IMR-90 (cell line): ENCODE results near the gene PLCXD1. TPM values are rescaled to one million over a fixed set of nuclear protein-coding genes. Genes with fewer than 3 reads are reported as not detected.

Experiments used
- ATAC-seq: fragments of 200-7000 bp; cut with Tn5 transposase; 2 replicates; pipeline ENCODE4 v1.9.1; 2020; ENCODE audit warnings: low read depth, mild to moderate bottlenecking, moderate library complexity
- BruUV-seq: library from RNA; stranded (reverse); fragments of 400-500 nt; replicated peaks from 2 replicates; lab custom pipeline; 2021; lab: Mats Ljungman, UMichigan
- CTCF ChIA-PET: fragments of 300-600 bp; formaldehyde crosslinking; extraction: SDS; loops from one replicate; lab custom pipeline; 2021; ENCODE audit warnings: antibody characterized with exemption; lab: Yijun Ruan, JAX
- POLR2A ChIA-PET: fragments of 300-600 bp; sonication (Branson Sonifier 250); formaldehyde crosslinking; loops from one replicate; lab custom pipeline; 2022; ENCODE audit warnings: antibody characterized with exemption; ENCODE audit not compliant: unreplicated experiment; lab: Charles Lee
- DNase-seq: peaks from one replicate; pipeline ENCODE4 v3.0.0; 2013
- H2AFZ ChIP-seq: replicated peaks from 2 replicates; pipeline ENCODE3; 2013; ENCODE audit warnings: low read length, mild to moderate bottlenecking; ENCODE audit not compliant: poor library complexity
- H2AK5ac ChIP-seq: 2 replicates; pipeline ENCODE4 v1.6.1; 2013; ENCODE audit warnings: low read depth, low read length, inconsistent platforms
- H2AK9ac ChIP-seq: replicated peaks from 2 replicates; pipeline ENCODE3; 2013; ENCODE audit warnings: mild to moderate bottlenecking, low read depth, low read length, moderate library complexity; ENCODE audit not compliant: poor library complexity
- H2BK120ac ChIP-seq: 2 replicates; pipeline ENCODE4 v1.6.1; 2013; ENCODE audit warnings: low read depth, low read length, inconsistent platforms
- H2BK15ac ChIP-seq: 3 replicates; pipeline ENCODE4 v1.6.1; 2013; ENCODE audit warnings: low read depth, low read length, inconsistent platforms
- H2BK20ac ChIP-seq: 2 replicates; pipeline ENCODE4 v1.6.1; 2013; ENCODE audit warnings: low read depth, mild to moderate bottlenecking, inconsistent platforms, low read length, moderate library complexity
- H2BK5ac ChIP-seq: 2 replicates; pipeline ENCODE4 v1.6.1; 2013; ENCODE audit warnings: mild to moderate bottlenecking, low read depth, low read length, inconsistent platforms; ENCODE audit not compliant: poor library complexity, severe bottlenecking
- H3K14ac ChIP-seq: replicated peaks from 2 replicates; pipeline ENCODE4 v1.6.1; 2013; ENCODE audit warnings: low read depth, low read length, inconsistent platforms
- H3K18ac ChIP-seq: 2 replicates; pipeline ENCODE4 v1.6.1; 2013; ENCODE audit warnings: low read depth, low read length, control low read depth
- H3K23ac ChIP-seq: 2 replicates; pipeline ENCODE4 v1.6.1; 2013; ENCODE audit warnings: low read depth, low read length, inconsistent platforms
- H3K27ac ChIP-seq: 2 replicates; pipeline ENCODE4 v1.5.1; 2013; ENCODE audit warnings: mild to moderate bottlenecking, control low read depth, low read length; ENCODE audit not compliant: insufficient read depth
- H3K27me3 ChIP-seq: 2 replicates; pipeline ENCODE4 v1.6.1; 2013; ENCODE audit warnings: low read length; ENCODE audit not compliant: control insufficient read depth, insufficient read depth
- H3K36me3 ChIP-seq: 2 replicates; pipeline ENCODE4 v1.6.1; 2013; ENCODE audit warnings: low read length, mixed read lengths; ENCODE audit not compliant: control insufficient read depth, insufficient read depth
- H3K4ac ChIP-seq: 2 replicates; pipeline ENCODE4 v1.6.1; 2013; ENCODE audit warnings: low read depth, low read length, inconsistent platforms
- H3K4me1 ChIP-seq: 2 replicates; pipeline ENCODE4 v1.6.1; 2013; ENCODE audit warnings: low read length, mixed read lengths; ENCODE audit not compliant: control insufficient read depth, insufficient read depth
- H3K4me2 ChIP-seq: 2 replicates; pipeline ENCODE4 v1.6.1; 2013; ENCODE audit warnings: low read depth, mild to moderate bottlenecking, control low read depth, low read length, moderate library complexity
- H3K4me3 ChIP-seq: 2 replicates; pipeline ENCODE4 v1.5.1; 2013; ENCODE audit warnings: low read depth, mild to moderate bottlenecking, control low read depth, low read length, moderate library complexity; ENCODE audit not compliant: insufficient read depth
- H3K56ac ChIP-seq: 2 replicates; pipeline ENCODE4 v1.6.1; 2013; ENCODE audit warnings: low read length, inconsistent platforms; ENCODE audit not compliant: insufficient read depth; ENCODE audit errors: extremely low read depth
- H3K79me1 ChIP-seq, 2 experiments: 2 replicates each; pipeline ENCODE4 v1.6.1; 2013; ENCODE audit warnings: low read length in 2 of 2, inconsistent platforms in 1 of 2, low read depth in 1 of 2
- H3K9ac ChIP-seq: 2 replicates; pipeline ENCODE4 v1.6.1; 2013; ENCODE audit warnings: low read depth, low read length, control low read depth
- H3K9me1 ChIP-seq: 2 replicates; pipeline ENCODE4 v1.6.1; 2013; ENCODE audit warnings: low read length, inconsistent platforms; ENCODE audit not compliant: insufficient read depth
- H3K9me3 ChIP-seq: 2 replicates; pipeline ENCODE4 v1.6.1; 2013; ENCODE audit warnings: low read length; ENCODE audit not compliant: control insufficient read depth, insufficient read depth
- H4K20me1 ChIP-seq: 2 replicates; pipeline ENCODE4 v1.6.1; 2013; ENCODE audit warnings: low read length, inconsistent platforms; ENCODE audit not compliant: insufficient read depth
- H4K5ac ChIP-seq: 2 replicates; pipeline ENCODE4 v1.6.1; 2013; ENCODE audit warnings: mild to moderate bottlenecking, low read depth, low read length, control low read depth
- H4K8ac ChIP-seq, 2 experiments: 2 replicates each; pipeline ENCODE4 v1.6.1; 2013; ENCODE audit warnings: low read depth in 2 of 2, low read length in 2 of 2, control low read depth in 1 of 2, inconsistent platforms in 1 of 2
- H4K91ac ChIP-seq: 2 replicates; pipeline ENCODE4 v1.6.1; 2013; ENCODE audit warnings: low read depth, low read length, inconsistent platforms; ENCODE audit not compliant: insufficient read depth
- BHLHE40 ChIP-seq: fragments of 150-350 bp; IDR thresholded peaks from 2 replicates; pipeline ENCODE4 v1.6.1; 2016; ENCODE audit warnings: mild to moderate bottlenecking, low read depth, low read length
- CEBPB ChIP-seq: IDR thresholded peaks from 2 replicates; pipeline ENCODE4 v1.6.1; 2012; ENCODE audit warnings: low read depth, low read length, improper control_type of control experiment
- CHD1 ChIP-seq: IDR thresholded peaks from 2 replicates; pipeline ENCODE4 v1.6.1; 2012; ENCODE audit warnings: low read depth, low read length, improper control_type of control experiment
- CTCF ChIP-seq: conservative IDR thresholded peaks from 2 replicates; pipeline ENCODE4 v1.5.1; 2012; ENCODE audit warnings: mild to moderate bottlenecking, low read depth, low read length, improper control_type of control experiment
- FOS ChIP-seq: fragments of 150-350 bp; IDR thresholded peaks from 2 replicates; pipeline ENCODE4 v1.6.1; 2016; ENCODE audit warnings: low read depth, low read length
- MAFK ChIP-seq: IDR thresholded peaks from 2 replicates; pipeline ENCODE4 v1.6.1; 2012; ENCODE audit warnings: low read depth, low read length, improper control_type of control experiment
- MAZ ChIP-seq: IDR thresholded peaks from 2 replicates; pipeline ENCODE4 v1.6.1; 2012; ENCODE audit warnings: low read depth, mild to moderate bottlenecking, low read length, improper control_type of control experiment, moderate library complexity, borderline replicate concordance
- MXI1 ChIP-seq: IDR thresholded peaks from 2 replicates; pipeline ENCODE4 v1.6.1; 2012; ENCODE audit warnings: low read depth, mild to moderate bottlenecking, low read length, moderate library complexity, borderline replicate concordance
- NFE2L2 ChIP-seq: fragments of 150-350 bp; IDR thresholded peaks from 2 replicates; pipeline ENCODE4 v1.6.1; 2016; ENCODE audit warnings: low read depth, mild to moderate bottlenecking, low read length
- POLR2A ChIP-seq: IDR thresholded peaks from 2 replicates; pipeline ENCODE4 v1.6.1; 2012; ENCODE audit warnings: mild to moderate bottlenecking, low read depth, low read length
- RAD21 ChIP-seq: IDR thresholded peaks from 2 replicates; pipeline ENCODE4 v1.6.1; 2012; ENCODE audit warnings: low read length, improper control_type of control experiment
- RCOR1 ChIP-seq: IDR thresholded peaks from 2 replicates; pipeline ENCODE4 v1.6.1; 2012; ENCODE audit warnings: mild to moderate bottlenecking, low read length, improper control_type of control experiment; ENCODE audit not compliant: insufficient replicate concordance
- RFX5 ChIP-seq: IDR thresholded peaks from 2 replicates; pipeline ENCODE4 v1.8.0; 2012; ENCODE audit warnings: low read depth, mild to moderate bottlenecking, low read length, moderate library complexity
- SMC3 ChIP-seq: fragments of 150-350 bp; IDR thresholded peaks from 2 replicates; pipeline ENCODE4 v1.6.1; 2016; ENCODE audit warnings: low read depth, mild to moderate bottlenecking, antibody characterized with exemption, low read length, moderate library complexity
- USF2 ChIP-seq: fragments of 150-350 bp; IDR thresholded peaks from 2 replicates; pipeline ENCODE4 v1.6.1; 2017; ENCODE audit warnings: mild to moderate bottlenecking, antibody characterized with exemption, low read length, low read depth
- WGBS, 2 experiments: methylation state at CpG; one replicate each; pipeline versions ENCODE4 v1.1.5 to v1.1.7; 2013; ENCODE audit warnings: missing lambda C conversion rate in 2 of 2; ENCODE audit not compliant: insufficient read length in 1 of 2; ENCODE audit errors: extremely low coverage in 2 of 2; 5-methylcytosine and 5-hydroxymethylcytosine counted together
- dilution Hi-C: fragments of 300-500 bp; cut with HindIII; formaldehyde crosslinking; loops from one replicate; pipeline ENCODE4 v1.14.3; 2018; ENCODE audit warnings: low sequenced_read_pairs; ENCODE audit not compliant: unreplicated experiment
- in situ Hi-C: fragments of 300-500 bp; cut with MboI; formaldehyde crosslinking; loops from 3 replicates; pipeline ENCODE4 v1.14.3; 2019; ENCODE audit warnings: low sequenced_read_pairs, inconsistent platforms, mixed read lengths
- intact Hi-C: fragments of 100-400 bp; cut with micrococcal nuclease; formaldehyde crosslinking; loops from 2 replicates; pipeline ENCODE4 v1.10.0; 2022
- polyA plus RNA-seq, 3 experiments: library from polyadenylated mRNA; depleted of rRNA; stranded (reverse); fragments of >200 nt; gene quantifications; 2 replicates each; pipeline ENCODE4 v1.2.3, GENCODE V29; 2012; ENCODE audit warnings: low replicate concordance in 1 of 3
- total RNA-seq: library from RNA; depleted of rRNA; stranded (reverse); fragments of >200 nt; gene quantifications from 2 replicates; pipeline ENCODE4 v1.2.3, GENCODE V29; 2012
- TF ChIP-seq, protein P1 (sequence below): fragments of 150-350 bp; IDR thresholded peaks from 2 replicates; pipeline ENCODE4 v1.6.1; 2016; ENCODE audit warnings: low read depth, mild to moderate bottlenecking, low read length, moderate library complexity, borderline replicate concordance

PLCXD1 gene
- total and polyA plus RNA-seq, 2 of the 4 experiments (the other 2 are of a cell fraction) = 16.7 to 17.7 TPM

DNA sequence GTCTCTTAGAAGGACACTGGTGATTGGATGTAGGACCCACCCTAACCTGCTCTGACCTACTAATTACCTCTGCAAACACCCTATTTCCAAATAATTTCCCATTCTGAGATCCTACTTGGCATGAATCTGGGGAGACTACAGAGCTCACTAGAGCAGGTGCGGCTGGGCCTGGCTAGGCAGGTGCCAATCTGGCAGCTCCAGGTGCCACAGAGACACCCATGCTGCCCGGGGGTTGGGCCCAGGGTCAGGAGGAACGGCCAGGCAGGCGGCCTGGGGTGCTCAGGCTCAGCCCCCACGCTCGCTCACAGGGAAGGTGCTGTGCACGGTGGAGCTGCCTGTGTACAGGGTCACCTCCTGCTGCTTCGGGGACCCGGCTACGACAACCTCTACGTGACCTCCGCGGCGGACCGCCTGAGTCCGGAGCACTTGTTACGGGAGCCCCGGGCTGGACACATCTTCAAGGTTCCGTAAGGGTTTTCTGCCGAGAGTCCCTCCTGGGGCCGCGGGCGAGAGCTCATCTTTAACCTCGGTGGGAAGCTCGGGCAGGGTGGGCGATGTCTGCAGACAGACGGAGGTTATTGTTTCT is 26.5 kb upstream of the PLCXD1 start:
- H4K5ac ChIP-seq = no peak overlapping the region
- H3K4me1 ChIP-seq = no peaks in the 10 kb centered on the region
- no peak overlapping the region for H2AK5ac ChIP-seq
- CTCF ChIA-PET = no interaction called here
- no peaks in the 10 kb centered on the region for H3K9me1 ChIP-seq
- no peak for DNase-seq
- H2BK20ac ChIP-seq = no peak overlapping the region
- BruUV-seq = no TSS peak
- in situ Hi-C loops = no loop called here
- no peak overlapping the region for H2AK9ac ChIP-seq
- WGBS, 2 experiments = 82% methylated on average over 15 of the region's 27 CpGs; no CpG with 5 or more reads in 1 of the 2 experiments
- no peak overlapping the region for H4K8ac ChIP-seq
- intact Hi-C loops = no loop called here
- no peak overlapping the region for H3K27ac ChIP-seq
- POLR2A ChIA-PET = no interaction called here
- dilution Hi-C loops = no loop called here
- TF ChIP-seq NFE2L2 (no peak), MXI1 (no peak), BHLHE40 (no peak), MAZ (no peak), POLR2A (no peak), FOS (no peak), CTCF (no peak), SMC3 (no peak), MAFK (no peak), RFX5 (no peak), CHD1 (no peak), CEBPB (no peak), RAD21 (no peak), RCOR1 (no peak), USF2 (no peak)
- TF ChIP-seq, protein P1, sequence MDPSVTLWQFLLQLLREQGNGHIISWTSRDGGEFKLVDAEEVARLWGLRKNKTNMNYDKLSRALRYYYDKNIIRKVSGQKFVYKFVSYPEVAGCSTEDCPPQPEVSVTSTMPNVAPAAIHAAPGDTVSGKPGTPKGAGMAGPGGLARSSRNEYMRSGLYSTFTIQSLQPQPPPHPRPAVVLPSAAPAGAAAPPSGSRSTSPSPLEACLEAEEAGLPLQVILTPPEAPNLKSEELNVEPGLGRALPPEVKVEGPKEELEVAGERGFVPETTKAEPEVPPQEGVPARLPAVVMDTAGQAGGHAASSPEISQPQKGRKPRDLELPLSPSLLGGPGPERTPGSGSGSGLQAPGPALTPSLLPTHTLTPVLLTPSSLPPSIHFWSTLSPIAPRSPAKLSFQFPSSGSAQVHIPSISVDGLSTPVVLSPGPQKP = no peak
- peaks cover 4% of the 10 kb centered on the region; the same call in 1 of the 2 replicates for H3K9me3 ChIP-seq
- H3K23ac ChIP-seq = no peak overlapping the region
- H3K79me1 ChIP-seq = no peaks in the 10 kb centered on the region
- no peak overlapping the region for H3K4ac ChIP-seq
- H3K9ac ChIP-seq = no peak overlapping the region
- no peak overlapping the region for H2BK15ac ChIP-seq
- no peaks in the 10 kb centered on the region for H3K27me3 ChIP-seq
- no peak overlapping the region for H2AFZ ChIP-seq
- ATAC-seq = no peak
- no peak overlapping the region for H4K91ac ChIP-seq
- no peak overlapping the region for H2BK5ac ChIP-seq
- no peaks in the 10 kb centered on the region for H3K36me3 ChIP-seq
- H4K20me1 ChIP-seq = no peaks in the 10 kb centered on the region
- H3K4me2 ChIP-seq = no peak overlapping the region
- no peak overlapping the region for H3K14ac ChIP-seq
- H3K56ac ChIP-seq = no peak overlapping the region
- H3K4me3 ChIP-seq = no peak overlapping the region
- no peak overlapping the region for H2BK120ac ChIP-seq
- no peak overlapping the region for H3K18ac ChIP-seq
